Measurements from ENCODE around the gene TSEN2.

DNA sequence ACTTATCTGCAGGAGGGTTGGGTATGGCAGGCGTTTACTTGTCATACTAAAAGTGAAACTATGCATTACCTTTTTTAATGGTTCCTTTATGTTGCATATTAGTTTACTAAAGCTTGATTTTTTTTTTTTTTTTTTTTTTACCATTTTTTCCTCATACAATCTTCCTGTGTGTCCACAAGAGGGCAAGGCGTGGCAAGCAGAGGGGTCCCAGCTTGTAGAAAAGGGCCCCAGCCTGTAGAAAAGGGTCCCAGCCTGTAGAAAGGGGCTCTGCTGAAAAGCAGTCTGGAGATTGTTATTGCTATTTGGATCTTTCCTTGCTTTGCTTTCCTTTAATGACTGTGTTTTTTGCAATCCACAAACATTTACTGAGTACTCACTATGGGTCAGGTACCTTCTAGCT lies 94.5 kb downstream of the TSEN2 start:
- TF ChIP-seq EP300 (IDR thresholded peaks at IDR 0.05) (no peak), CTCF (IDR thresholded peaks at IDR 0.05) (no peak), POLR2A (IDR thresholded peaks at IDR 0.05) (no peak)

Data from tibial nerve (tissue), 4 donors.